Endothelial cell of umbilical vein (primary cell): Measurements from ENCODE around the gene ATP9B.

Source experiments
- EZH2 ChIP-seq: IDR thresholded peaks from 2 replicates; pipeline ENCODE4 v1.6.1; 2012; ENCODE audit warnings: borderline replicate concordance, low read depth, mild to moderate bottlenecking, moderate library complexity, low read length, inconsistent platforms; ENCODE audit not compliant: severe bottlenecking
- GATA2 ChIP-seq: IDR thresholded peaks from 2 replicates; pipeline ENCODE4 v1.7.0; 2011; ENCODE audit warnings: low read depth, mild to moderate bottlenecking, moderate library complexity, mixed read lengths, low read length; ENCODE audit not compliant: insufficient read length, insufficient read depth
- JUN ChIP-seq: IDR thresholded peaks from 2 replicates; pipeline ENCODE4 v1.6.1; 2011; ENCODE audit warnings: borderline replicate concordance, low read depth; ENCODE audit not compliant: insufficient read length, insufficient read depth
- MAX ChIP-seq: IDR thresholded peaks from 2 replicates; pipeline ENCODE4 v1.6.1; 2011; ENCODE audit not compliant: insufficient read depth, insufficient read length
- POLR2A ChIP-seq: IDR thresholded peaks from 2 replicates; pipeline ENCODE4 v1.6.1; 2012; ENCODE audit warnings: low read depth, mild to moderate bottlenecking, control low read depth, low read length
- POLR2AphosphoS5 ChIP-seq: IDR thresholded peaks from 2 replicates; pipeline ENCODE4 v1.6.1; 2012; ENCODE audit warnings: low read depth, mild to moderate bottlenecking, control low read depth, low read length, moderate library complexity; ENCODE audit not compliant: insufficient read depth
- TF ChIP-seq, protein P1 (sequence below), 2 donors: IDR thresholded peaks; 1 replicate in 1 of 2; 2 replicates in 1 of 2; pipeline ENCODE4 v1.5.1; 2011; ENCODE audit warnings: low read length in 2 of 2, mild to moderate bottlenecking in 2 of 2, moderate library complexity in 2 of 2, control low read depth in 1 of 2, inconsistent platforms in 1 of 2, low read depth in 1 of 2; ENCODE audit not compliant: insufficient read depth in 1 of 2; ENCODE audit errors: extremely low read depth in 1 of 2

- TF ChIP-seq, protein P1, sequence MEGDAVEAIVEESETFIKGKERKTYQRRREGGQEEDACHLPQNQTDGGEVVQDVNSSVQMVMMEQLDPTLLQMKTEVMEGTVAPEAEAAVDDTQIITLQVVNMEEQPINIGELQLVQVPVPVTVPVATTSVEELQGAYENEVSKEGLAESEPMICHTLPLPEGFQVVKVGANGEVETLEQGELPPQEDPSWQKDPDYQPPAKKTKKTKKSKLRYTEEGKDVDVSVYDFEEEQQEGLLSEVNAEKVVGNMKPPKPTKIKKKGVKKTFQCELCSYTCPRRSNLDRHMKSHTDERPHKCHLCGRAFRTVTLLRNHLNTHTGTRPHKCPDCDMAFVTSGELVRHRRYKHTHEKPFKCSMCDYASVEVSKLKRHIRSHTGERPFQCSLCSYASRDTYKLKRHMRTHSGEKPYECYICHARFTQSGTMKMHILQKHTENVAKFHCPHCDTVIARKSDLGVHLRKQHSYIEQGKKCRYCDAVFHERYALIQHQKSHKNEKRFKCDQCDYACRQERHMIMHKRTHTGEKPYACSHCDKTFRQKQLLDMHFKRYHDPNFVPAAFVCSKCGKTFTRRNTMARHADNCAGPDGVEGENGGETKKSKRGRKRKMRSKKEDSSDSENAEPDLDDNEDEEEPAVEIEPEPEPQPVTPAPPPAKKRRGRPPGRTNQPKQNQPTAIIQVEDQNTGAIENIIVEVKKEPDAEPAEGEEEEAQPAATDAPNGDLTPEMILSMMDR (IDR thresholded peaks at IDR 0.05; ENCODE audit: extremely low read depth in 1 of 2, insufficient read depth in 1 of 2, low read depth in 1 of 2, low read length in 2 of 2), result no peak
- TF ChIP-seq POLR2A (no peak), EZH2 (no peak), MAX (no peak), POLR2AphosphoS5 (no peak), JUN (no peak), GATA2 (no peak)
Measured at GRCh38 chr18:79413426-79413825, 344.2 kb downstream of the ATP9B start.
